Endothelial cell (in vitro differentiated cells): ENCODE results near the gene FADS3. TPM values are rescaled to one million over a fixed set of nuclear protein-coding genes. Genes with fewer than 3 reads are reported as not detected.

Source experiments
- DNase-seq: peaks from one replicate; pipeline ENCODE4 v3.0.0; 2021; ENCODE audit warnings: low spot score
- H3K27ac Mint-ChIP-seq: one replicate; pipeline ENCODE4 v1.8.0; 2021; ENCODE audit warnings: mixed read lengths, inconsistent platforms; ENCODE audit not compliant: unreplicated experiment
- H3K27me3 Mint-ChIP-seq: one replicate; pipeline ENCODE4 v1.8.0; 2021; ENCODE audit warnings: mild to moderate bottlenecking, moderate library complexity, mixed read lengths, inconsistent platforms; ENCODE audit not compliant: unreplicated experiment
- H3K36me3 Mint-ChIP-seq: one replicate; pipeline ENCODE4 v1.8.0; 2021; ENCODE audit warnings: mild to moderate bottlenecking, low read depth, mixed read lengths, inconsistent platforms; ENCODE audit not compliant: unreplicated experiment
- H3K4me1 Mint-ChIP-seq: one replicate; pipeline ENCODE4 v1.8.0; 2021; ENCODE audit warnings: mild to moderate bottlenecking, mixed read lengths, inconsistent platforms; ENCODE audit not compliant: unreplicated experiment
- H3K4me3 Mint-ChIP-seq: one replicate; pipeline ENCODE4 v1.8.0; 2021; ENCODE audit warnings: mild to moderate bottlenecking, mixed read lengths, inconsistent platforms; ENCODE audit not compliant: unreplicated experiment
- H3K9me3 Mint-ChIP-seq: one replicate; pipeline ENCODE4 v1.8.0; 2021; ENCODE audit warnings: mixed read lengths, inconsistent platforms; ENCODE audit not compliant: unreplicated experiment
- CTCF ChIP-seq: fragments of 200-600 bp; sonication (generic); IDR thresholded peaks from one replicate; pipeline ENCODE4 v1.5.0; 2021; ENCODE audit warnings: antibody characterized with exemption; ENCODE audit not compliant: unreplicated experiment
- total RNA-seq: library from RNA; stranded (reverse); fragmentation: NEBNext Ultra II Directional; extraction: Animal tissue kit (Norgen Biotek cat#: 25700); gene quantifications from one replicate; pipeline ENCODE4 v1.2.1, GENCODE V29; 2021; ENCODE audit not compliant: unreplicated experiment

FADS3 gene
- total RNA-seq, 1 donor from 2014 or later, result 42.0 TPM

- H3K9me3 Mint-ChIP-seq, result no peaks in the 10 kb centered on the region
- TF ChIP-seq CTCF, result no peak
- peaks cover 3% of the 10 kb centered on the region for H3K27me3 Mint-ChIP-seq
- no peak overlapping the region for H3K27ac Mint-ChIP-seq
- H3K36me3 Mint-ChIP-seq, result no peaks in the 10 kb centered on the region
- H3K4me1 Mint-ChIP-seq, result peaks cover 4% of the 10 kb centered on the region
- no peak overlapping the region for H3K4me3 Mint-ChIP-seq
- no peak for DNase-seq
Measured at GRCh38 chr11:61870541-61871031, 20.8 kb downstream of the FADS3 start.

- no peak for DNase-seq
- no peaks in the 10 kb centered on the region for H3K9me3 Mint-ChIP-seq
- no peak overlapping the region for H3K4me3 Mint-ChIP-seq
- no peak for TF ChIP-seq CTCF
- peaks cover 5% of the 10 kb centered on the region for H3K27me3 Mint-ChIP-seq
- H3K27ac Mint-ChIP-seq, result no peak overlapping the region
- H3K4me1 Mint-ChIP-seq, result peaks cover 4% of the 10 kb centered on the region
- H3K36me3 Mint-ChIP-seq, result peaks cover 3% of the 10 kb centered on the region
Measured at GRCh38 chr11:61869708-61870451, 21.5 kb downstream of the FADS3 start.

GRCh38 chr11:61869429-61869707 is 22.0 kb downstream of the FADS3 start:
- no peaks in the 10 kb centered on the region for H3K9me3 Mint-ChIP-seq
- TF ChIP-seq CTCF, result no peak
- H3K4me1 Mint-ChIP-seq, result peaks cover 4% of the 10 kb centered on the region
- H3K27ac Mint-ChIP-seq, result no peak overlapping the region
- no peak for DNase-seq
- H3K36me3 Mint-ChIP-seq, result peaks cover 7% of the 10 kb centered on the region
- no peak overlapping the region for H3K4me3 Mint-ChIP-seq
- H3K27me3 Mint-ChIP-seq, result peaks cover 7% of the 10 kb centered on the region

- no peaks in the 10 kb centered on the region for H3K9me3 Mint-ChIP-seq
- H3K4me1 Mint-ChIP-seq, result peaks cover 4% of the 10 kb centered on the region
- DNase-seq, result no peak
- peak overlapping the region; percentile 30 for H3K27ac Mint-ChIP-seq
- peaks cover 7% of the 10 kb centered on the region for H3K36me3 Mint-ChIP-seq
- no peak overlapping the region for H3K4me3 Mint-ChIP-seq
- no peak for TF ChIP-seq CTCF
- H3K27me3 Mint-ChIP-seq, result peaks cover 6% of the 10 kb centered on the region
Measured at GRCh38 chr11:61868571-61869428, 22.5 kb downstream of the FADS3 start.

GRCh38 chr11:61866958-61867343 is 24.4 kb downstream of the FADS3 start:
- H3K4me1 Mint-ChIP-seq, result peaks cover 4% of the 10 kb centered on the region
- no peak for DNase-seq
- TF ChIP-seq CTCF, result no peak
- H3K9me3 Mint-ChIP-seq, result no peaks in the 10 kb centered on the region
- H3K27me3 Mint-ChIP-seq, result peaks cover 6% of the 10 kb centered on the region
- no peak overlapping the region for H3K27ac Mint-ChIP-seq
- no peak overlapping the region for H3K4me3 Mint-ChIP-seq
- H3K36me3 Mint-ChIP-seq, result peaks cover 7% of the 10 kb centered on the region
